C4-2B (cell line): ENCODE data around the gene CD180.

Source experiments
- CTCF ChIP-seq: fragments of 450-650 bp; conservative IDR thresholded peaks from 2 replicates; pipeline ENCODE4 v1.5.1; 2017; ENCODE audit warnings: mild to moderate bottlenecking
- ZFX ChIP-seq: fragments of 450-650 bp; IDR thresholded peaks from 2 replicates; pipeline ENCODE4 v1.6.1; 2017

DNA sequence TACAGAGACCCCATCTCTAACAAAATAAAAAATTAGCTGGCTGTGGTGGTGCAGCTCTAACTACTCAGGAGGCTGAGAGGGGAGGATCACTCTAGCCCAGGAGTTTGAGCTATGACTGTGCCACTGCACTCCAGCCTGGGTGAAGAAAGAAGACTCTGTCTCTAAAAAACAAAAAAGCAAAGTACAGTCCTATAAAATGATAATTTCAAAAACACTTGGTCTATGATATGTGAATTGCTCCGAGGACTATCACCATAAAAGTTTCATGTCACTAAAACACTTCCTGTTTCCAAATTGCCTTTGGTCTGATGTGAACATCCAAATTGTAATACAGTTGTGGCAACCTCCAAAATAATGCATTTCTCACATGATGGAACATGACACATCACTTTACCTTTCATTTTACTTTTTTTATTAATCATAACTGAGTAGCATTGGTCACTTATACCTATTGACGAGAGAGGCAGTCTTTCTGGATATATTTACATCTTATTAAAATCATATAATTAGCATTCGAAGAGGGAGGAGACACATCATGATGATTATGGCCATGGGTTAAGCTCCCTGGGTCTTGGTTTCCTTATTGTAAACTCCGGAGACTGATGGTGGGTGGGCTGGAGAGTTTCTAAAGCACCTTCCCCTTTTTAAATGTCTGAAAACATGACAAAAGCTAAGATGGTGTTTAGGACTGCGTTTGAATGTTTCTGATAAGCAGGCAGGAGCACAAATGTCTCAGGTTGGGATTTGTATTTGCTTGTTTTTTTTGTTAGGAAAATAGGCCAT lies 25.8 kb upstream of the CD180 start:
- TF ChIP-seq CTCF (no peak), ZFX (no peak)
